Measurements from ENCODE around the gene FOXD2. TPM values are rescaled to one million over a fixed set of nuclear protein-coding genes. Genes with fewer than 3 reads are reported as not detected.
A peak's percentile ranks its signal among the peaks of the same experiment; 100 is the strongest.

FOXD2 gene
- total RNA-seq, 2 donors from 2014 or later: 0.04 TPM; not detected in 1

DNA sequence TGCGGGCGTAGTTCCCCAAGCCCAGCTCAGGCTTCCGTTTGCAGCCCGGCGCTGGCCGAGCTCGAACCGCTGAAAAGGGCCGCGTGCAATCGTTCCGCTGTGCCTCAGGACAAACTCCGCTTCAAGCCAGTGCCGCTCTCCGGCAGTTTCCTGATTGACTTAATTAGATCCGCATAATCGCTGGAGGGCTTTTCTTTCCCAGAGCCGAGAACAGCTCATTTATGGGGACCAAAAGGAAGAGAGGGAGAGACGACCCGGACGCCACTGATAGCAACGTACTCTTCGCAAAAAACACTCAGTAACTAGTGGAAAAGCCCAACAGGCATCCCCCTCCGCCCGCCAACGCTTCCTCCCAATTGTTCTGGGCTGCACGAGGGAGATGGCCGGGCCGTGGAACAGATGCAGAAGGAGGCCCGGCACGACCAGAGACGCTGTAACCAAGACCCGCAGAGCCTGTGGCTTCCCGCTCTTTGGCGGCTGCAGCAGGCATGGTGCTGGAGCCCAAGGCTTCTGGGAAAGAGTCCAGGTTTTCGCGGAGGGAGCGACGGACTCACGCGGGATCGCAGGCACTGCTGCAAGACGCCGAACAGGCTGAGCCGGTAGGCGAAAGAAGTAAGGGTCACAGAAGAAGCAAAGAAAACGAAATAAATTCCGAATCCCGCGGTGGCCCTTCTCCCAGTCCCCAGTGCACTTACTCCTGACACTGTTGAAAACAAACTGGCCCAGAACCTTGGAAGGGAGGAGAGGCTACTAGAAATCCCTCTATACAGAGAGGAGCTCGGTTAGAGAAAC lies 3.6 kb upstream of the FOXD2 start:
- H3K4me3 ChIP-seq: peak overlapping the region in 1 of 2 donors; percentile 31

GRCh38 chr1:47435506-47436303 lies 2.1 kb upstream of the FOXD2 start:
- peaks cover 14 to 63% of the 10 kb centered on the region in 2 donors for H3K27me3 ChIP-seq
- no peak for DNase-seq (ENCODE audit: low spot score)
- H3K4me3 ChIP-seq: no peak overlapping the region
- TF ChIP-seq, protein P1, sequence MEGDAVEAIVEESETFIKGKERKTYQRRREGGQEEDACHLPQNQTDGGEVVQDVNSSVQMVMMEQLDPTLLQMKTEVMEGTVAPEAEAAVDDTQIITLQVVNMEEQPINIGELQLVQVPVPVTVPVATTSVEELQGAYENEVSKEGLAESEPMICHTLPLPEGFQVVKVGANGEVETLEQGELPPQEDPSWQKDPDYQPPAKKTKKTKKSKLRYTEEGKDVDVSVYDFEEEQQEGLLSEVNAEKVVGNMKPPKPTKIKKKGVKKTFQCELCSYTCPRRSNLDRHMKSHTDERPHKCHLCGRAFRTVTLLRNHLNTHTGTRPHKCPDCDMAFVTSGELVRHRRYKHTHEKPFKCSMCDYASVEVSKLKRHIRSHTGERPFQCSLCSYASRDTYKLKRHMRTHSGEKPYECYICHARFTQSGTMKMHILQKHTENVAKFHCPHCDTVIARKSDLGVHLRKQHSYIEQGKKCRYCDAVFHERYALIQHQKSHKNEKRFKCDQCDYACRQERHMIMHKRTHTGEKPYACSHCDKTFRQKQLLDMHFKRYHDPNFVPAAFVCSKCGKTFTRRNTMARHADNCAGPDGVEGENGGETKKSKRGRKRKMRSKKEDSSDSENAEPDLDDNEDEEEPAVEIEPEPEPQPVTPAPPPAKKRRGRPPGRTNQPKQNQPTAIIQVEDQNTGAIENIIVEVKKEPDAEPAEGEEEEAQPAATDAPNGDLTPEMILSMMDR (IDR thresholded peaks at IDR 0.05): no peak
- no peaks in the 10 kb centered on the region for H3K36me3 ChIP-seq
- H3K27ac ChIP-seq: no peak overlapping the region
- H3K4me1 ChIP-seq: peaks cover 0 to 50% of the 10 kb centered on the region in 2 donors
- no peaks in the 10 kb centered on the region for H3K9me3 ChIP-seq

More for the DNA sequence above, 3.6 kb upstream of the FOXD2 start:
- Histone ChIP-seq H3K4me1 (peaks cover 0 to 50% of the 10 kb centered on the region in 2 donors), H3K27ac (no peak overlapping the region), H3K36me3 (no peaks in the 10 kb centered on the region), H3K27me3 (peaks cover 14 to 58% of the 10 kb centered on the region in 2 donors), H3K9me3 (no peaks in the 10 kb centered on the region)
- DNase-seq (ENCODE audit: low spot score): peak; percentile 64
- TF ChIP-seq, protein P1 (IDR thresholded peaks at IDR 0.05): no peak

DNA sequence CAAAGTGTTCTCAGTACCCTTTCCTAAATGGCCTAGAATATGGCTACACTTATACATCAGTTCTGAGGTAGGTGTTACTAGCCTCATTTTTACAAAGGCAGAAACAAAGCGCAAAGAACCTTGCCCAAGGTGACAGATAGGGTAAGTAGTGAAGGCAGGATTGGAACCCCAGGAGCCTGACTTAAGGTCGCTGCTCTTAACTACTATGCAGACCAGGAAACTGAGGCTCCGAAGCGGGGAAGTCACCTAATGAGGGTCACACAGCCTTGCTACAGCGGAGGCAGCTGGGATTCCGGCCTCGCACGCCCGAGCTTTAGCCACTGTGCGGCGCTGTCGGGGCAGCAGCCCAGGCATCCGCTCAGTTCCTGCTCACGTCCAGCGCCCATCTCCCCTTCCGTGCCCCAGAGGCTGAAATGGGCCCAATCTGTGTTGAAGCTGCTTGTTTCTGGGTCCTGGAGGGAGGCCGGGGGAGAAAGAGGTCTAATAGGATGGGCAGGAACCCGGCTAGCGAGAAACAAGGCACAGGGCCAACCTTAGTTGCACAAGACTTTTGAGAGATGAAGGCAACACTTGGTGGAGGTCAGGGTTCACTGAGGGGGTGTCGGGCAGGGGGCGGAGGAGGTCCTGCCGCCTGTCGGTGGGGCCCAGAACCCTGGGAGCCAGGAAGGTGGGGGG lies 1.4 kb upstream of the FOXD2 start:
- Histone ChIP-seq H3K4me3 (peak overlapping the region; percentile 62 to 68), H3K27me3 (peaks cover 11 to 57% of the 10 kb centered on the region in 2 donors), H3K27ac (peak overlapping the region; percentile 64 to 75), H3K36me3 (no peaks in the 10 kb centered on the region), H3K4me1 (peaks cover 0 to 50% of the 10 kb centered on the region in 2 donors), H3K9me3 (no peaks in the 10 kb centered on the region)
- peak; percentile 73 for DNase-seq (ENCODE audit: low spot score)
- TF ChIP-seq, protein P1 (IDR thresholded peaks at IDR 0.05): peak; percentile 52 to 86

- peak overlapping the region; percentile 64 to 75 for H3K27ac ChIP-seq
- peak overlapping the region; percentile 62 to 68 for H3K4me3 ChIP-seq
- H3K27me3 ChIP-seq: peaks cover 11 to 53% of the 10 kb centered on the region in 2 donors
- H3K9me3 ChIP-seq: no peaks in the 10 kb centered on the region
- TF ChIP-seq, protein P1 (IDR thresholded peaks at IDR 0.05): no peak
- H3K36me3 ChIP-seq: no peaks in the 10 kb centered on the region
- no peak for DNase-seq (ENCODE audit: low spot score)
- peaks cover 0 to 46% of the 10 kb centered on the region in 2 donors for H3K4me1 ChIP-seq
Observed at GRCh38 chr1:47436979-47437446, 831 bp upstream of the FOXD2 start.

DNA sequence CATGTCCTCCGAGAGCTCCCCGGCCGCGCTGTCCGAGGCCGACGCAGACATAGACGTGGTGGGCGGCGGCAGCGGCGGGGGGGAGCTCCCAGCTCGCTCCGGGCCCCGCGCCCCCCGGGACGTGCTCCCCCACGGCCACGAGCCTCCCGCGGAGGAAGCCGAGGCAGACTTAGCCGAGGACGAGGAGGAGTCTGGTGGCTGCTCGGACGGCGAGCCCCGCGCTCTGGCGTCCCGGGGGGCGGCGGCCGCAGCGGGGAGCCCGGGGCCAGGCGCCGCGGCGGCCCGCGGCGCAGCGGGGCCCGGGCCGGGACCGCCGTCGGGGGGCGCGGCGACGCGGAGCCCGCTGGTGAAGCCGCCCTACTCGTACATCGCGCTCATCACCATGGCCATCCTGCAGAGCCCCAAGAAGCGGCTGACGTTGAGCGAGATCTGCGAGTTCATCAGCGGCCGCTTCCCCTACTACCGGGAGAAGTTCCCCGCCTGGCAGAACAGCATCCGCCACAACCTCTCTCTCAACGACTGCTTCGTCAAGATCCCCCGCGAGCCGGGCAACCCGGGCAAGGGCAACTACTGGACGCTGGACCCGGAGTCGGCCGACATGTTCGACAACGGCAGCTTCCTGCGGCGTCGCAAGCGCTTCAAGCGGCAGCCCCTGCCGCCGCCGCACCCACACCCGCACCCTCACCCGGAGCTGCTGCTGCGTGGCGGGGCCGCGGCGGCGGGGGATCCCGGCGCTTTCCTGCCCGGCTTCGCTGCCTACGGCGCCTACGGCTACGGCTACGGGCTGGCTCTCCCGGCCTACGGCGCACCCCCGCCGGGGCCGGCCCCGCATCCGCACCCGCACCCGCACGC lies 547 bp downstream of the FOXD2 start:
- peak overlapping the region; percentile 62 to 68 for H3K4me3 ChIP-seq
- DNase-seq (ENCODE audit: low spot score): no peak
- H3K4me1 ChIP-seq: peaks cover 0 to 32% of the 10 kb centered on the region in 2 donors

More for the DNA sequence above, 547 bp downstream of the FOXD2 start:
- H3K9me3 ChIP-seq: no peaks in the 10 kb centered on the region
- H3K36me3 ChIP-seq: no peaks in the 10 kb centered on the region
- H3K27me3 ChIP-seq: peaks cover 16 to 54% of the 10 kb centered on the region in 2 donors
- TF ChIP-seq, protein P1 (IDR thresholded peaks at IDR 0.05): no peak
- peak overlapping the region in 1 of 2 donors; percentile 75 for H3K27ac ChIP-seq

All from right atrium auricular region (tissue), 2 donors.